Mucosa of descending colon (tissue), 3 donors: Measurements from ENCODE around the gene CD300LF. TPM values are rescaled to one million over a fixed set of nuclear protein-coding genes. Genes with fewer than 3 reads are reported as not detected.

ENCODE experiments used
- ATAC-seq: fragments of 200-7000 bp; cut with Tn5 transposase; one replicate; pipeline ENCODE4 v1.9.1; 2020; ENCODE audit warnings: mild to moderate bottlenecking, moderate library complexity
- DNase-seq, 3 donors: peaks; one replicate each; pipeline ENCODE4 v3.0.0-alpha.2; 2020
- H3K36me3 ChIP-seq: fragments of 200-600 bp; one replicate; pipeline ENCODE4 v1.8.0; 2021; ENCODE audit warnings: low read depth, mild to moderate bottlenecking
- H3K4me1 ChIP-seq: fragments of 200-600 bp; one replicate; pipeline ENCODE4 v1.8.0; 2021; ENCODE audit warnings: low read depth, mild to moderate bottlenecking
- H3K4me3 ChIP-seq: fragments of 200-600 bp; one replicate; pipeline ENCODE4 v1.8.0; 2021; ENCODE audit warnings: mild to moderate bottlenecking
- H3K9me3 ChIP-seq: fragments of 200-600 bp; one replicate; pipeline ENCODE4 v1.8.0; 2021; ENCODE audit warnings: mild to moderate bottlenecking
- CTCF ChIP-seq: fragments of 200-600 bp; IDR thresholded peaks from one replicate; pipeline ENCODE4 v1.8.0; 2022; ENCODE audit warnings: antibody characterized with exemption, mild to moderate bottlenecking
- intact Hi-C, 2 donors: fragments of 100-400 bp; cut with DNase I in 1 of 2; cut with micrococcal nuclease in 1 of 2; formaldehyde crosslinking; loops; one replicate each; pipeline versions ENCODE4 v1.11.0 to v1.11.1; 2022; cut with DNase I, micrococcal nuclease
- long read RNA-seq, 2 donors: library from polyadenylated mRNA; unstranded; transcript quantifications; one replicate each; pipeline ENCODE4 v2.0.0, GENCODE V29; 2019 to 2021
- total RNA-seq, 3 donors: library from RNA; stranded (reverse); fragmentation: NEBNext Ultra II Directional in 2 of 3; extraction: Animal tissue kit (Norgen Biotek cat#: 25700) in 2 of 3; gene quantifications; one replicate each; pipeline versions ENCODE4 v1.2.1 to v1.2.4, GENCODE V29; 2021 to 2023
- donor health status: DM: no; HTN: no; CAD: no; lungs with moderate emphysema.
- donor health status: DM: no; HTN: no; CAD: no.
- donor health status: DM: no; HTN: yes; CAD: no.

Gene CD300LF
- total RNA-seq, result 1 to 10 TPM; 2.0 TPM
- long read RNA-seq, donor 1, partial matches to known transcripts, result 0 of 4 reads
- long read RNA-seq, donor 1, other reads (novel, unspliced or antisense), result 1 of 4 reads
- long read RNA-seq, donor 2, partial matches to known transcripts, result 1 of 1 reads
- long read RNA-seq, donor 2, other reads (novel, unspliced or antisense), result 0 of 1 reads

- TF ChIP-seq CTCF, result no peak
- intact Hi-C loops, result no loop called here
- peak in 1 of 3 donors; percentile 16 for DNase-seq
- Histone ChIP-seq H3K4me3 (no peak within 1 kb of the TSS), H3K36me3 (no peaks in the 10 kb centered on the region), H3K9me3 (no peaks in the 10 kb centered on the region), H3K4me1 (no peaks in the 10 kb centered on the region)
- peak; percentile 59 for ATAC-seq
Observed at GRCh38 chr17:74712756-74713155, at the start of gene CD300LF. CD300LF (minus strand) TSS chr17:74712923; CDS start chr17:74712866, 57 bp downstream.

GRCh38 chr17:74761931-74762330 is 49.2 kb upstream of the CD300LF start:
- ATAC-seq, result no peak
- no peak overlapping the region for H3K4me3 ChIP-seq
- DNase-seq, result no peak
- intact Hi-C loops, result no loop called here
- H3K9me3 ChIP-seq, result no peaks in the 10 kb centered on the region
- H3K36me3 ChIP-seq, result no peaks in the 10 kb centered on the region
- no peak for TF ChIP-seq CTCF
- H3K4me1 ChIP-seq, result peaks cover 72% of the 10 kb centered on the region

- Histone ChIP-seq H3K4me3 (no peak overlapping the region), H3K4me1 (peaks cover 72% of the 10 kb centered on the region), H3K36me3 (no peaks in the 10 kb centered on the region), H3K9me3 (no peaks in the 10 kb centered on the region)
- no peak for ATAC-seq
- TF ChIP-seq CTCF, result no peak
- intact Hi-C loops, result no loop called here
- no peak for DNase-seq
Observed at GRCh38 chr17:74761419-74761818, 48.7 kb upstream of the CD300LF start.

GRCh38 chr17:74760404-74761105 is 47.8 kb upstream of the CD300LF start:
- DNase-seq, result no peak
- Histone ChIP-seq H3K36me3 (no peaks in the 10 kb centered on the region), H3K4me1 (peaks cover 72% of the 10 kb centered on the region), H3K4me3 (no peak overlapping the region), H3K9me3 (no peaks in the 10 kb centered on the region)
- TF ChIP-seq CTCF, result no peak
- no peak for ATAC-seq
- intact Hi-C loops, result no loop called here

- no peak for DNase-seq
- no peaks in the 10 kb centered on the region for H3K9me3 ChIP-seq
- intact Hi-C loops, result no loop called here
- ATAC-seq, result no peak
- H3K4me3 ChIP-seq, result no peak overlapping the region
- TF ChIP-seq CTCF, result no peak
- no peaks in the 10 kb centered on the region for H3K36me3 ChIP-seq
- H3K4me1 ChIP-seq, result peaks cover 73% of the 10 kb centered on the region
Observed at GRCh38 chr17:74759941-74760340, 47.2 kb upstream of the CD300LF start.
